Measurements from ENCODE around the gene CAPN8. TPM values are rescaled to one million over a fixed set of nuclear protein-coding genes. Genes with fewer than 3 reads are reported as not detected.

The CAPN8 gene
- total RNA-seq, 1 donor from 2014 or later, result not detected

- intact Hi-C loops (cut with micrococcal nuclease), result no loop called here
Observed at GRCh38 chr1:223657978-223658377, 7.5 kb downstream of the CAPN8 start.

DNA sequence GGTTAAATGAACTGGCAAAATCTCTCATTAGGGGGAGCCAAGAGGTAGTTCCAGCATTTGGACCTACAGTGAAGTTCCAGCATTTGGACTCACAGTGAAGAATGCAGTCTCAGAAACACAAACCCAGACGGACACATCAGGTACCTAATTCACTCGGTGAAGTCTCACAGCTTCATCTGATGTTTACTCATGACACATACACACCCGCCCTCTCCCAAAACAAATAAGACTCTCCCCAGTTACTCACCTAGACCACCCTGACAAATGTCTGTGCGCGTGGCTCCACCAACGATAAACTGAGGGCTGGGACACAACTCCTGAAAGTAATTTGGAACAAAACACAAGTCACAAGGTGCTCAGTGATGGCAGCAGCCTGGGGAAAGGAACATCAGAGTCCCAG lies 11.4 kb downstream of the CAPN8 start:
- intact Hi-C loops (cut with micrococcal nuclease), result no loop called here

- intact Hi-C loops (cut with micrococcal nuclease), result no loop called here
Observed at GRCh38 chr1:223653431-223653830, 12.1 kb downstream of the CAPN8 start.

- intact Hi-C loops (cut with micrococcal nuclease), result no loop called here
Observed at GRCh38 chr1:223653015-223653414, 12.5 kb downstream of the CAPN8 start.

DNA sequence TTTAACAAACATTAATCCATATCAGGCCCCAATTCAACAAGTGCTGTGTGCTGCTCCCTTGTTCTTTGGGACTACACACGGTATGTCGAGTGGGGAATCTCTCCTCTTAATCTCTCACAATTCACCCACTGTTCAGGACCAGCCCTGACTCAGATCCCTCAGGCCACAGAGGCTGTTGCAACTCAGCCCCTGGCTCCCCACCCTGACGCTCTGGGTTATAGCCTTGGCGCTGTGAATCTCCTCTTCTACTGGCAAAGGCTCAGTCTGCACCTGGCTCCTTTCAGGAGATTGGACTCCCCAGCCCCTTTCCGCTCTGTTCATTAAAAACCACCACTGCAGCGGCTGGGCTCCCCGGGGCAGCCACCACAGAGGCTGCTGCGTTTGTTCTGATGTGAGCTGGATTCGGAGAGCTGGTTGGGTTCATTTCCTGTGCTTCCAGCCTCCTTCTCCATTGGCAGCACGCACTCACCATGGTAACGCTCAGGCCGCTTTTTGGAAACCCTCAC lies 13.0 kb downstream of the CAPN8 start:
- intact Hi-C loops (cut with micrococcal nuclease), result no loop called here

DNA sequence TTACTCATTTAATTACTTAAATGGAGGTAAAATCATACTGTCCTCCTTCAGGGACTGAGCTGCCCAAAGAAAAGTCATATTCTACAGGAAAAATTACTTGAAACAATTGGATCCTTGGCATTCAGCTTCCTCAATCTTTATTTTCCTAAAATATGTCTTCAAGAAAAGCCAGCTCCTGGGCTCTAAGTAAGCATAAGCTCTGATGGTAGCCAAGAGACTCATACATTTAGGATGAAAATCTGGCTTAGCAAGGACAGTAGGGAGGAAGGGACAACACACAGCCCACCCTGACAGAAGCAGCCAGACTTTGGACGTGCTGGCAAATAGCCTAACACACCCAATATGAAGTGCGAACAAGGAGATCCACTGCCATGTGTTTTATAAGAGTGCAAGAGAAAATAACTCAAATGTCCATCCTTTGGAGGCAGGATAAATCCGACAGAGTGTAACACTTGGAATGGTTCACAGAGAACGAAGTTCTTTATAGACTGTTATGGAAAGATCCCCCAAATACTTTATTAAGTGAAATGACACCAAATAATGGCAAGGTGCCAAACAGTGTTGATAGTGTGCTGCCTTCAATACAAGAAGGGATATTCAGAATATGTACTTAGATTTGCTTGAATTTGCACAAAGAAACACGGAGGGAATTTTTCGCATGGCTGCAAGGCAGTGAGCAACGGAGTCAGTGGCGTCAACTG lies 14.1 kb downstream of the CAPN8 start:
- intact Hi-C loops (cut with micrococcal nuclease), result no loop called here

DNA sequence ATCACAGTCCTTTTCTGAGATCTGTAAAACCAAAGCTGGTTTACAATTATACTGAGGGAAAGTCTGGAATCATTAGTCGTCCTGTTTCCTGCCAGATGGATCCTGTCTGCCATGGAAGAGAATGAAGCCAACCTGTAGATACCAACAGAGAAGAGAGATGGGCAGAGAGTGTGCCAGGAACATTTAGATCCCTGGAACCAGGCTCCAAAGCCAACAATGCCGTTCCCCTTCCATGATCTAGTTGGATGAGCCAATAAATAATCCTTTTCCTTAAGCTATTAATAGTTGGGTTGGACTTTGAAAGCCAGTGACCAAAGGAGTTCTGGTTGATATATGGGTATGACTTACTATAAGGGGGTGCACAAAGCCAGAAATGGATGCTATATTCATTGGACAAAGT lies 15.0 kb downstream of the CAPN8 start:
- intact Hi-C loops (cut with micrococcal nuclease), result no loop called here

GRCh38 chr1:223649222-223649621 lies 16.3 kb downstream of the CAPN8 start:
- intact Hi-C loops (cut with micrococcal nuclease), result no loop called here

DNA sequence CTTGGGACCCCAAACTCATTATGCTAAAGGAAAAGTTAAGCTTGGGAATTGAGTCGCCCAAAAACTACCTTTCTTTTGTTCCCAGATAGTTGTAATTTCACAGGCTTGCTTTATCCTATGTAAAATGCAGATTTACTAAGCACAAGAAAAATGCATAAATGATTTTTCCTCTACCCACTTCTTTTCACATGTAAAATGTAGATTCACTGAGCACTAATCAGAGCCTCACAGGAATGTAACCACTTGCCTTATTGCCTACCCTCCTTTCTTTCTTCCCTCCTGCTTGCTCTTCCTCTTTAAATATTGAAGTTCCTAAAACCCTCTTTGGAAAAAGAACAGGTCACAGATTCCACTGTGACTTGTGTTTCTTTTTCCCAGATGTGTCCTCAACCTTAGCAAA lies 18.3 kb downstream of the CAPN8 start:
- intact Hi-C loops (cut with micrococcal nuclease), result no loop called here

DNA sequence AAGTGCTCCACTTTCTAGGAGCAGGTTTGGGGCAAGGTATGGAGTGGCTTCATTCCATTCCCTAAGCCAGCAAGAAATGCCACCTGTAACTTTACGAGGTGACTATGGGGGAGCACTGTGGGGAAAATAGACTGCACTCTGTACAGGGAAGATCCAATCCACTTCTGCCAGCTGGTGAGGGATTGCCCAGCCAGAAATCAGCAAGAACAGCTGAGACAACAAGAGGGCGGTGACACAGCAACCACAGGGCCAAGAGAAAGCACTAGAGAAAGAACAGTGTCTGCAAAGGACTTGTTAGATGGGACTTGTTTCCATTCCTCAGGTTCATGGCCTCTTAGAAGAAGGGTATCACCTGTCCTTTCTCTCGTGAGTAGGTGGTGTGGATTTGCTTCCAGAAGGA lies 19.6 kb downstream of the CAPN8 start:
- intact Hi-C loops (cut with micrococcal nuclease), result no loop called here

DNA sequence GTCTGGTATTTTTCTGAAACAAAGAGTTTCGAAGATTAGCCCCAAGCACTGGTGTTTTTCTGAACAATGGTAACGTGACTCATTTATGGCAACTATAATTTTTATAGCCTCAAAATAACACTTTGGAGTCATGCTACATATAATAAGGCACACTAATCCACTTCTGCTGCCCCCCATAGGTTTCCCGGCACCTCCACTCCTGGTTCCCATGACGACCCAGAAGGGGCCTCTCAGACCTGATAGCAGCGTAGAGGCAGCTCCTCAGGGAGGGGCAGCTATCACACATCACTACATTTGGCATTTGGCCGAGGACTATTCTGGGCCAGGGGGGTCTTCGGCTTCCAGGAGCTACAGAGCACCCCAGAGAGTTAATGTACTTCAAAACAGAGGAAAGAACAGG lies 23.3 kb downstream of the CAPN8 start:
- intact Hi-C loops (cut with micrococcal nuclease), result no loop called here

- intact Hi-C loops (cut with micrococcal nuclease), result no loop called here
Observed at GRCh38 chr1:223641523-223642039, 23.9 kb downstream of the CAPN8 start.

GRCh38 chr1:223639331-223639749 lies 26.2 kb downstream of the CAPN8 start:
- intact Hi-C loops (cut with micrococcal nuclease), result no loop called here

- intact Hi-C loops (cut with micrococcal nuclease), result no loop called here
Observed at GRCh38 chr1:223635236-223635635, 30.3 kb downstream of the CAPN8 start.

DNA sequence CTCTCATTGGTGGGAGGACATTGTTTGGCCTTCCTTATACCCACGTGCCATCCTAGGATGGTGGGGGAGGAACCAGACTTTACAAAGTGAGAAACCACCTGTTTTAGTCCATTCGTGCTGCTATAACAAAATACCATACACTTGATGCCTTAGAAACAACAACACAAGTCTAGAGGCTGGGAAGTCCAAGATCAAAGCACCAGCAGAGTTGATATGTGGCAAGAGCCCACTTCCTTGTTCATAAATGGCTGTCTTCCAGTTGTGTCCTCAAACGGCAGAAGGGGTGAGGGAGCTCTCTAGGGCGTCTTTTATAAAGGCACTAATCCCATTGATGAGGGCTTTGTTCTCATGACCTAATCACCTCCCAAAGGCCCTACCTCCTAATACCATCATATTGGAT lies 31.1 kb downstream of the CAPN8 start:
- intact Hi-C loops (cut with micrococcal nuclease), result no loop called here

- intact Hi-C loops (cut with micrococcal nuclease), result no loop called here
Observed at GRCh38 chr1:223631956-223632355, 33.5 kb downstream of the CAPN8 start.

- intact Hi-C loops (cut with micrococcal nuclease), result no loop called here
Observed at GRCh38 chr1:223631473-223631872, 34.0 kb downstream of the CAPN8 start.

DNA sequence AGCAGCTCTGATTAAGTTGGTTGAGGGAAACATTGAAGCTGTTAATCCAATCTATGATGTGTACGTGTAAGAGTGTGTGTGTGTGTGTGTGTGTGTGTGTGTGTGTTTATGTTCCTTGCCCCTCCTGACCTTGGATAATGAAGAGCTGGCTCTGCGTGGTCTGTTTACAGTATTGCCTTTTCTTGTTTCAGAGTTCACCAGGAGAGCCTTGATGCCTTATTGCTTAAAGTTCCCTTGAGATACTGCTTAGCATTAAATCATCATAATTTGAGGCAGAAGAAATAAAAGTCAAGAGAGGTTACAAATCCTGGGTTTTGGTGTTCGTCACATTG lies 36.4 kb downstream of the CAPN8 start:
- intact Hi-C loops (cut with micrococcal nuclease), result no loop called here

- intact Hi-C loops (cut with micrococcal nuclease), result no loop called here
Observed at GRCh38 chr1:223628233-223629125, 37.0 kb downstream of the CAPN8 start.

DNA sequence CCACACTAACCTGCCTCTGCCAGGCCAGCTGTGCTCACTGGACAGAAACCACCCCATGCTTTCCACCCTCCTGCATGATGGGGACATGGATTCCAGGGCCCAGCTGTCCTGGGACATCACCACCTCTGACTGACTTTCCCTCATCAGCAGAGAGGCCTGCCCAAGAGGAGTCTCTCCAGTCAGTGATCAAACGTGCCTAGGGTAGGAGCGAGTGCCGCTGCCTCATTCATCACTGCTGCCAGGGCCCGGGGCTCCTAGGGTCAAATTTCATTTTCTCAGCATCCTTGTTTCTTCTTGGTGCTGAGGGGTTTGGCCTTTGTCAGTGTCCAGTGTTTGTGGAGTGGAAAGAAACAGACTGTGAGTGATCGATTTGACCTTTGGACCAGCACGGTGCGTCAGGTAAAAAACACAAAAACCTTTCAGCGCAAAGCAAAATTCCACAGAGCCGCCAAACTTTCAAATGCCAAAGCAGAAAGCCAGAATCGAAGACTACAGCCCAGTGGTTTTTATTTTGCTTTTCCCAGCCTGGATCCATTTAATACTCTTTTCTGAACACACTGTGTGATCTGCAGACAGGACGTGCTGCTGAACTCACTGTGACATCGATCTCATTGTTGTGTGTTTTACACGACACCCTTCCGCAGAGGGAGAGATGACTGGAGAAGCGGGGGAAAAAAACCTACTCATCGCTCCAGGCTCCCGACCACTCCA lies 43.2 kb downstream of the CAPN8 start:
- intact Hi-C loops (cut with micrococcal nuclease), result no loop called here

- intact Hi-C loops (cut with micrococcal nuclease), result no loop called here
Observed at GRCh38 chr1:223621312-223621734, 44.2 kb downstream of the CAPN8 start.

All from T-helper 1 cell treated with Interleukin-12 subunit alpha and Interleukin-12 subunit beta and Interleukin-4 antibody, amounts not matched to agents 30 ng/mL and 1 ng/mL, for 36 hours (primary cell).